Loucy (cell line): ENCODE measurements around the gene NCAPH2.

Source experiments
- CTCF ChIP-seq: fragments of 200-600 bp; sonication (generic); conservative IDR thresholded peaks from 2 replicates; pipeline ENCODE4 v1.5.1; 2014; ENCODE audit warnings: mild to moderate bottlenecking, antibody characterized with exemption, low read length
- EZH2phosphoT487 ChIP-seq: fragments of 200-600 bp; IDR thresholded peaks from 2 replicates; pipeline ENCODE4 v1.6.1; 2018; ENCODE audit warnings: antibody characterized with exemption, mild to moderate bottlenecking, moderate library complexity, borderline replicate concordance

- TF ChIP-seq CTCF (no peak), EZH2phosphoT487 (no peak)
Observed at GRCh38 chr22:50461536-50461935, 46.5 kb upstream of the NCAPH2 start.
